Sciatic nerve (tissue), 2 donors: Measurements from ENCODE around the gene PPP2R2C. TPM values are rescaled to one million over a fixed set of nuclear protein-coding genes. Genes with fewer than 3 reads are reported as not detected.

ENCODE experiments used
- ATAC-seq: fragments of 200-7000 bp; cut with Tn5 transposase; one replicate; pipeline ENCODE4 v1.9.1; 2020; ENCODE audit warnings: mild to moderate bottlenecking, moderate library complexity
- DNase-seq: peaks from one replicate; pipeline ENCODE4 v3.0.0-alpha.2; 2020; ENCODE audit warnings: low spot score
- intact Hi-C: fragments of 100-400 bp; cut with DNase I; formaldehyde crosslinking; loops from one replicate; pipeline ENCODE4 v1.14.2; 2022
- total RNA-seq: library from RNA; stranded (reverse); fragmentation: NEBNext Ultra II Directional; extraction: Animal tissue kit (Norgen Biotek cat#: 25700); gene quantifications from one replicate; pipeline ENCODE4 v1.2.1, GENCODE V29; 2021
- donor health status: DM: no; HTN: no; CAD: no.
- donor health status: DM: no; HTN: no; CAD: no.

PPP2R2C gene
- total RNA-seq, 1 donor from 2014 or later = 0.58 TPM

- ATAC-seq (no peak), DNase-seq (no peak)
- intact Hi-C loops = no loop called here
Measured at GRCh38 chr4:6292376-6293096, 179.9 kb downstream of the PPP2R2C start.

GRCh38 chr4:6291784-6292297 is 180.6 kb downstream of the PPP2R2C start:
- intact Hi-C loops = no loop called here
- DNase-seq = no peak
- no peak for ATAC-seq

DNA sequence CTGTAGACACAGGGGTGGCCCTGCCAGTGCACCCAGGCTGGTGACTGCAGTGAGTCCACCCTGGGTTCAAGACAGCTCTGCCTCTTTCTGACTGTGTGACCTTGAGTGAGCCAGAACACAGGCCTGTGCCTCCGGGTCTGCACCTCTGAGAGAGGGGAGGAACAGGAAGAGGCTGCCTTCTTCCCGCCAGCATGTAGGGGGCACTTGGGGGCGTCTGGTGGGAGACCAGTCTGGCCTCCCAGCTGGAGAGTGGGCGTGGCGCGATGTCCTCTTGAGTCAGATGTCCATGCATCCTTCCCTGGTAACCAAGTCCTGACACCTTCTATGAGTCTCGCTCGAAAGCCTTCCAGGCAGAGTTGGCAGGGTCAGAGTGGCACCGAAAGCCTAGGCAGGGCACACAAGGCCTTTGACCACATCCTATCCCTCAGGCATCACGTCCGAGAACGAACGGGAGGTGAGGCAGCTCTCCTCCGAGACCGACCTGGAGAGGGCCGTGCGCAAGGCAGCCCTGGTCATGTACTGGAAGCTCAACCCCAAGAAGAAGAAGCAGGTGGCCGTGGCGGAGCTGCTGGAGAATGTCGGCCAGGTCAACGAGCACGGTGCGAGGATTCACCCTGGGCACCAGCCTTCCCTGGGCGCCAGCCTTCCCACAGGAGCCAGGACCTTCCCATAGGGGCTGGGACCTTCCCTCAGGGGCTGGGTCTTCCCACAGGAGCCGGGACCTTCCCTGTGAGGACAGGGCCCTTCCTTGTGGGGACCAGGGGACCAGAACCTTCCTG is 181.5 kb downstream of the PPP2R2C start:
- DNase-seq = no peak
- intact Hi-C loops = no loop called here
- no peak for ATAC-seq

- no peak for ATAC-seq
- intact Hi-C loops = no loop called here
- DNase-seq = no peak
Measured at GRCh38 chr4:6290256-6290655, 182.2 kb downstream of the PPP2R2C start.

DNA sequence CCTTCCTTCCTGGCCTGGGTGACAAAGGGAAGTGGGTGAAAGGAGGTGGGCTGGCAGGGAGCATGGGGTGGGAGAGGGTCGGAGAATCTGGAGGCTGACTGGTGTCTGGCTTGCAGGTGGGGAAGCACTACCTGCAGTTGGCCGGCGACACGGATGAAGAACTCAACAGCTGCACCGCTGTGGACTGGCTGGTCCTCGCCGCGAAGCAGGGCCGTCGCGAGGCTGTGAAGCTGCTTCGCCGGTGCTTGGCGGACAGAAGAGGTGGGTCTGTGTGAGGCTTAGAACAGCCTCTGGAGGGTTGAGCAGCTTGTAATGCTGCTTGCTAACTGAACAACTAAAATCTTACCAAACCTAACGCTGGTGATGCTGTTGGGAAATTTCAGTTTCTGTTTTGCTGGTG is 183.5 kb downstream of the PPP2R2C start:
- DNase-seq (no peak), ATAC-seq (no peak)
- intact Hi-C loops = no loop called here

DNA sequence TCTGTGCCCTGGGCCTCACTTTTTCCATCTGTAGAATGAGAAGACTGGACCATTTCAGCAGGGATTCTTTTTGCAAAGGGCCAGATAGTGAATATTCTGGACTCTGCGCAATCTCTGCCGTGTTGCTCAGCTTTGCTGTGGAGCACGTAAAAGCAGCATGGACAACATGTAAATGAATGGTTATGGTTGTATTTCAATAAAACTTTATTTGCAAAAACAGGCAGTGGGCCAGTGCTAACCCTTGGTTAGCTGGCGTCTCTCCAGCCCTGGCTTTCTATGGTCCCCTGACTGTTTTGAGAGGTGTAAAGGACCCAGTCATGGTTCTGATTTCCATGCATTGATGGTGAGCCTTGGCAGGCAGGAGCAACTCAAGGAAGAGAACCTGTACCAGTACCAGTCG is 184.1 kb downstream of the PPP2R2C start:
- ATAC-seq = no peak
- DNase-seq = no peak
- intact Hi-C loops = no loop called here

DNA sequence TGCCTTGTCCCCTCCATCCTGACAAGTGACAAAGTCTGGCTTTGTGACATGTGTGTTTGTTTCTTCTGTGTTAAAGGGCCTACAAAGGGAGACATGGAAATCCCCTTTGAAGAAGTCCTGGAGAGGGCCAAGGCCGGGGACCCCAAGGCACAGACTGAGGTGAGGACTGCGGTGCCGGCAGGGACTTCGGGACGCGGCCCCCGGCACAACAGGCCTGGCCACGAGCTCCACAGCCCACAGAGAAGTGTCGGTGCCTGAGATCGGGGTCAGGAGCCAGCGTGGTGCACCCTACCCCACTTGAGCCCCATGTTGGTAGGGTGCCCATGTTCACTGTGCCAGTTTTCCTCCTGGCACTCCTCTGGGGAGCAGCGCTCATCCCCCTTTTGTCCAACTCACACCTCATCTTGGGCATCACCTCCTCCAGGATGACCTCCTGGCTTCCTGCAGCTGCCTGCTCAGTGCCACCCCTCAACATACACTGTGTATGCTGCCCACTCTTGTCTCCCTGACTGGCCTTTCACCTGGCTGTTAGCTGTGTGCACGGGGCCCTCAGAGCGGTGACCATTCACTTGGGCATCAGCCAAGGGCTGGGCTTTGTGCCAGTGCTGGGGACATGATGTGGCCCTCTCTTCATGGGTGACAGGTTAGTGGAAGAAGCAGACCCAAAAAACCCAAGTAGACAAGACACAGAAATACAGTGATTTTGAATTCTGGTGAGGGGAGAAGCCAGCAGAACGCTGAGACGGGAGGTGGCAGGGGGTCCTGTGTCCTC is 185.2 kb downstream of the PPP2R2C start:
- ATAC-seq (no peak), DNase-seq (no peak)
- intact Hi-C loops = no loop called here

DNA sequence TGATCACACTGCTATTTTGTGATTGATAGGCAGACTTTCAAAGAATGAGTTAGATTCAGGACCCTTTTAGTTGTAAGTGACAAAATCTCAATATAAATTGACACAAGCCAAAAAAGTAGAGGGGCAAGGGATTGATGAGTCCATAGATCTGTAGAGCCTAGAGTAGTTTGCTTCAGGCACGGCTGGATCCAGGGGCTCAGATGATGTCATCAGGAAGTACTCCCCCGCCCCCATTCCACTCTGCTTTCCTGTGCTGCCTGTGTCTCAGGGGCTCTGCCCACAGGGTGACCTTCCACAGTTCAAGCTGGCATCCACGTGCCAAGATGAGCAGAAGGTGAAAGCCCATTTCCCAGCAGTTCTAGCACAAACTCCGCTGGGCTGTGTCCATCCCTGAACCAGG is 189.1 kb downstream of the PPP2R2C start:
- intact Hi-C loops = no loop called here
- ATAC-seq (no peak), DNase-seq (no peak)

- no peak for ATAC-seq
- intact Hi-C loops = no loop called here
- no peak for DNase-seq
Measured at GRCh38 chr4:6282314-6282771, 190.1 kb downstream of the PPP2R2C start.

GRCh38 chr4:6281436-6282313 is 190.7 kb downstream of the PPP2R2C start:
- intact Hi-C loops = no loop called here
- peak; percentile 23 for ATAC-seq

DNA sequence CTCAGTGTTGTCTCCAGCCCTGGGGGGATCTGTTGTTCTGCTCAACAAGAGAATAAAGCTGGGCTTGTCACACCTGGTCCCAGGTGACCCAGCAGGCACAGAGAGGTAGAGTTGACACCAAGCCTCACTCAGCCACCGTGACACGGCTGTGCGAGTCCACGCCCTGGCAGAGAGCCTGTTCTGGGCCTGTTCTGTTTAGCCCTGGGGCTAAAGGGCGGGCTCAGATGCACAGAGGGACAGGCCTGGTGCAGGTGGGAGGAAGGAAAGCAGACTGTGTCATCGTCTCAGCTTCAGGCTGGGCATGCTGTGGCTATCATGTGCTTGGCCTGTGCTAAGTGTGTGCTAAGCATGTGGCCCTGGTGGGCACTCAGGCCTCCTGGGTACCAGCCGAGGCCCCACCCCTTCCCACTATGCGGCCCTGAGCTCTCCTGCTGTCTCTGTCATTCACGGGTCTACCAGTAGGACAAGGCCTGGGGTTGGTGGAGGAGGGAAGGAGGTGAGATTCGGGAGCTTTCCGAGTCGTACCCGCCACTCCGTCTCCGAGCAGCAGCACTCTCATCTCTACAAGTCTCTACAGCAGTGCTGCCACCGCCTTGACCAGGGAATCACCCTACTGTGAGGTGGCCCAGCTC is 191.9 kb downstream of the PPP2R2C start:
- intact Hi-C loops = no loop called here
- DNase-seq = no peak
- no peak for ATAC-seq

More at GRCh38 chr4:6281436-6282313, 190.7 kb downstream of the PPP2R2C start:
- DNase-seq = no peak

- ATAC-seq (no peak), DNase-seq (no peak)
- intact Hi-C loops = no loop called here
Measured at GRCh38 chr4:6279582-6280289, 192.7 kb downstream of the PPP2R2C start.

GRCh38 chr4:6278801-6279197 is 193.6 kb downstream of the PPP2R2C start:
- no peak for DNase-seq
- intact Hi-C loops = no loop called here
- ATAC-seq = peak; percentile 77

DNA sequence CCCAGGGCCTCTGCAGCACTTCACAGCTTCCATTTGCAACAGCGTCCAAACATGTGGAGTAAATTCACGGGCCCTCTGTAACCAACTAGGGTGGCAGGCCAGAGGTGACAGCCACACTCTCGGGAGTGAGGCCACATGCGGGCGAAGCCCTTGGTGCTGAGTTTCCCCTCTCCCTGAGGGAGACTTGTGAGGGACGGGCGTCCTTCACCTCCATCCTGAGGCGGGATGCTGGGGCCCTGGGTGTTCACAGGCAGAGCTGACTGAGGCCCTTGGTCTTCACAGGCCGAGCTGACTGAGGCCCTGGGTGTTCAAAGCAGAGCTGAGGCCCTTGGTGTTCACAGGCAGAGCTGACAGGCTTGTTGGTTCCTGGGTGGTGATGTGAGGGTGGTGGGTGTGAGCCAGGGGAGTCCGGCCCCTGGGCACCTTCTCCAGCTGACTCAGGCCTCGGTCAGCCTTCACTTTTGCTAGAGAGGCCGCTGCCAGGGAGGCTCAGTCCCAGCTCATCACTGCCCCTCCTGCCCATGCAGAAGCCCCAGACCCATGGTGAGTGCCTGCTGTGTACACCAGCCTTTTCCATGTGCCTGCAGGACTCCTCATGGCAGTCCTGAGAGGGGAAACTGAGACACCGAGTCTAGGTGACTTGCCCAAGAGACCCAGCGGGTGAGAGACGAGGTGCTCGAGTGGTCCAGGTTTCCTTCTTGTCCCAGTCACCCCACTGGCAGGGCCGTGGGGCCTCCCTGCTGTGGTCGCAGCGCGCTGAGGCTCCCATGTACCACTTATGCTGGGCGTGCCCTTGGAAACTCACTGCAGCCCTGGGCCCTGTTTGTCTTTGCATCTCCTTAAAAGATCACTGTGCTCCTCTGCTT is 194.2 kb downstream of the PPP2R2C start:
- no peak for DNase-seq
- intact Hi-C loops = no loop called here
- ATAC-seq = no peak

- no peak for ATAC-seq
- no peak for DNase-seq
- intact Hi-C loops = no loop called here
Measured at GRCh38 chr4:6277139-6277802, 195.1 kb downstream of the PPP2R2C start.
